ENCODE measurements around the gene DPH1. TPM values are rescaled to one million over a fixed set of nuclear protein-coding genes. Genes with fewer than 3 reads are reported as not detected.

Gene DPH1
- total and polyA plus RNA-seq, 2 of the 4 experiments (the other 2 are of a cell fraction): 24.4 to 49.9 TPM

- H2AK5ac ChIP-seq (ENCODE audit: low read depth, low read length): peak overlapping the region; percentile 94
- no peak overlapping the region; the same call in 1 of the 2 replicates for H3K56ac ChIP-seq (ENCODE audit: extremely low read depth, insufficient read depth, low read length)
- peak overlapping the region; percentile 61; the same call in 1 of the 2 replicates for H2BK20ac ChIP-seq (ENCODE audit: low read depth, low read length)
- peaks cover 29% of the 10 kb centered on the region for H3K36me3 ChIP-seq (ENCODE audit: control insufficient read depth, insufficient read depth, low read length)
- H3K4me2 ChIP-seq (ENCODE audit: low read depth, low read length): no peak overlapping the region
- peak overlapping the region in 1 of 2 experiments; percentile 59; a peak in 3 of 4 replicates for H4K8ac ChIP-seq (ENCODE audit: low read depth in 2 of 2, low read length in 2 of 2)
- peak overlapping the region; percentile 75 for H2AK9ac ChIP-seq (replicated peaks; ENCODE audit: low read depth, low read length, poor library complexity)
- POLR2A ChIA-PET (ENCODE audit: unreplicated experiment): no interaction called here
- peak overlapping the region; percentile 60 for H2AFZ ChIP-seq (replicated peaks; ENCODE audit: low read length, poor library complexity)
- CTCF ChIA-PET: interaction anchor here (0.6 kb wide), 1 partner anchor 452 kb away, joined by 4 read pairs; no protein-coding TSS in a partner anchor
- H3K9me3 ChIP-seq (ENCODE audit: control insufficient read depth, insufficient read depth, low read length): no peaks in the 10 kb centered on the region
- ATAC-seq (ENCODE audit: low read depth) (no peak), DNase-seq (peak; percentile 41)
- H3K9ac ChIP-seq (ENCODE audit: low read depth, low read length): no peak overlapping the region
- 0 out of 2 replicates have a peak overlapping the region, but pooled peaks have one; percentile 2 for H3K27ac ChIP-seq (ENCODE audit: insufficient read depth, low read length)
- no TSS peak for BruUV-seq (replicated peaks)
- H3K79me1 ChIP-seq (ENCODE audit: low read depth in 1 of 2, low read length in 2 of 2): peaks cover 0 to 69% of the 10 kb centered on the region in 2 experiments; a peak in 2 of 4 replicates
- peaks cover 28% of the 10 kb centered on the region for H3K4me1 ChIP-seq (ENCODE audit: control insufficient read depth, insufficient read depth, low read length)
- H2BK120ac ChIP-seq (ENCODE audit: low read depth, low read length): peak overlapping the region; percentile 72
- H3K18ac ChIP-seq (ENCODE audit: low read depth, low read length): peak overlapping the region; percentile 13; the same call in 1 of the 2 replicates
- no peaks in the 10 kb centered on the region for H4K20me1 ChIP-seq (ENCODE audit: insufficient read depth, low read length)
- H3K4me3 ChIP-seq (ENCODE audit: insufficient read depth, low read depth, low read length): no peak overlapping the region
- WGBS, 2 experiments (ENCODE audit: extremely low coverage in 2 of 2, insufficient read length in 1 of 2): 70% methylated on average over 6 of the region's 9 CpGs; no CpG with 5 or more reads in 1 of the 2 experiments
- in situ Hi-C loops (cut with MboI; ENCODE audit: low sequenced_read_pairs): no loop called here
- peak overlapping the region; percentile 37; the same call in 1 of the 2 replicates for H4K5ac ChIP-seq (ENCODE audit: low read depth, low read length)
- H2BK15ac ChIP-seq (ENCODE audit: low read depth, low read length): peak overlapping the region; percentile 71; the same call in 2 of the 3 replicates
- dilution Hi-C loops (cut with HindIII; ENCODE audit: low sequenced_read_pairs, unreplicated experiment): no loop called here
- peak overlapping the region; percentile 86; the same call in 1 of the 2 replicates for H3K23ac ChIP-seq (ENCODE audit: low read depth, low read length)
- H2BK5ac ChIP-seq (ENCODE audit: low read depth, low read length, poor library complexity, severe bottlenecking): peak overlapping the region; percentile 80
- H3K27me3 ChIP-seq (ENCODE audit: control insufficient read depth, insufficient read depth, low read length): no peaks in the 10 kb centered on the region
- peaks cover 45% of the 10 kb centered on the region for H3K9me1 ChIP-seq (ENCODE audit: insufficient read depth, low read length)
- H4K91ac ChIP-seq (ENCODE audit: insufficient read depth, low read depth, low read length): peak overlapping the region; percentile 65; the same call in 1 of the 2 replicates
- H3K14ac ChIP-seq (replicated peaks; ENCODE audit: low read depth, low read length): peak overlapping the region; percentile 92
- peak overlapping the region; percentile 74 for H3K4ac ChIP-seq (ENCODE audit: low read depth, low read length)
- intact Hi-C loops (cut with micrococcal nuclease): no loop called here
- TF ChIP-seq RAD21 (IDR thresholded peaks at IDR 0.05; ENCODE audit: low read length): no peak
- TF ChIP-seq NFE2L2 (IDR thresholded peaks at IDR 0.05; ENCODE audit: low read depth, low read length): no peak
- no peak for TF ChIP-seq CTCF (conservative IDR thresholded peaks at IDR 0.05; ENCODE audit: low read depth, low read length)
- no peak for TF ChIP-seq RFX5 (IDR thresholded peaks at IDR 0.05; ENCODE audit: low read depth, low read length)
- no peak for TF ChIP-seq CHD1 (IDR thresholded peaks at IDR 0.05; ENCODE audit: low read depth, low read length)
- TF ChIP-seq CEBPB (IDR thresholded peaks at IDR 0.05; ENCODE audit: low read depth, low read length): no peak
- no peak for TF ChIP-seq USF2 (IDR thresholded peaks at IDR 0.05; ENCODE audit: low read depth, low read length)
- no peak for TF ChIP-seq ELK1 (IDR thresholded peaks at IDR 0.05; ENCODE audit: borderline replicate concordance, low read depth, low read length)
- no peak for TF ChIP-seq MAFK (IDR thresholded peaks at IDR 0.05; ENCODE audit: low read depth, low read length)
- TF ChIP-seq SMC3 (IDR thresholded peaks at IDR 0.05; ENCODE audit: low read depth, low read length): no peak
- TF ChIP-seq RCOR1 (IDR thresholded peaks at IDR 0.05; ENCODE audit: insufficient replicate concordance, low read length): no peak
- no peak for TF ChIP-seq POLR2A (IDR thresholded peaks at IDR 0.05; ENCODE audit: low read depth, low read length)
- no peak for TF ChIP-seq MXI1 (IDR thresholded peaks at IDR 0.05; ENCODE audit: borderline replicate concordance, low read depth, low read length)
- TF ChIP-seq MAZ (IDR thresholded peaks at IDR 0.05; ENCODE audit: borderline replicate concordance, low read depth, low read length): no peak
Measured at GRCh38 chr17:2082003-2082781, 52.2 kb downstream of the DPH1 start.
